Endothelial cell of umbilical vein (primary cell): ENCODE data around the gene JCAD. TPM values are rescaled to one million over a fixed set of nuclear protein-coding genes. Genes with fewer than 3 reads are reported as not detected.

ENCODE experiments used
- BruUV-seq: library from RNA; stranded (reverse); fragments of 400-500 nt; replicated peaks from 2 replicates; lab custom pipeline; 2021; lab: Mats Ljungman, UMichigan
- CTCF ChIA-PET: fragments of 300-600, 350-600 bp; sonication (Branson Sonifier 250); formaldehyde crosslinking; loops from one replicate; lab custom pipeline; 2021; ENCODE audit warnings: antibody characterized with exemption, inconsistent platforms; lab: Charles Lee
- POLR2A ChIA-PET: fragments of 300-600, 350-600 bp; sonication (Branson Sonifier 250); formaldehyde crosslinking; loops from one replicate; lab custom pipeline; 2021; ENCODE audit warnings: antibody characterized with exemption, inconsistent platforms; lab: Charles Lee
- DNase-seq: peaks from one replicate; pipeline ENCODE4 v3.0.0-alpha.2; 2011; ENCODE audit warnings: low read depth, low spot score
- FAIRE-seq: peaks from 2 replicates; lab custom pipeline; 2011; peaks lifted over from hg19 to GRCh38; lab: Jason Lieb, UNC
- H2AFZ ChIP-seq: 2 replicates; pipeline ENCODE4 v1.6.0; 2012; ENCODE audit warnings: low read depth, low read length, control low read depth, inconsistent platforms
- H3K27ac ChIP-seq: 2 replicates; pipeline ENCODE4 v1.5.1; 2011; ENCODE audit warnings: low read depth, mild to moderate bottlenecking, control low read depth, low read length, moderate library complexity; ENCODE audit not compliant: insufficient read depth
- H3K27me3 ChIP-seq, 2 experiments: 2 replicates each; pipeline versions ENCODE4 v1.6.0 to v1.6.1; 2011; ENCODE audit warnings: low read length in 2 of 2, mixed read lengths in 1 of 2; ENCODE audit not compliant: control insufficient read depth in 2 of 2, insufficient read depth in 2 of 2
- H3K36me3 ChIP-seq, 2 experiments: 2 replicates in 1 of 2; 3 replicates in 1 of 2; pipeline ENCODE4 v1.5.1; 2011; ENCODE audit warnings: low read length in 2 of 2, mild to moderate bottlenecking in 1 of 2, moderate library complexity in 1 of 2; ENCODE audit not compliant: control insufficient read depth in 2 of 2, insufficient read depth in 2 of 2; ENCODE audit errors: extremely low read depth in 1 of 2
- H3K4me1 ChIP-seq: 3 replicates; pipeline ENCODE4 v1.5.1; 2011; ENCODE audit warnings: mild to moderate bottlenecking, low read length; ENCODE audit not compliant: control insufficient read depth, insufficient read depth; ENCODE audit errors: extremely low read depth
- H3K4me2 ChIP-seq: 2 replicates; pipeline ENCODE4 v1.6.1; 2011; ENCODE audit warnings: low read length, control low read depth, mixed read lengths; ENCODE audit not compliant: insufficient read depth
- H3K4me3 ChIP-seq, 3 experiments: fragments of 200-600 bp in 1 of 3; sonication (generic), shearing (Covaris generic) in 1 of 3; replicated peaks in 1 of 3; 2 replicates each; pipeline ENCODE4 v1.5.1; 2011 to 2016; ENCODE audit warnings: control low read depth in 3 of 3, low read length in 3 of 3, mild to moderate bottlenecking in 2 of 3, inconsistent platforms in 1 of 3, low read depth in 1 of 3, moderate library complexity in 1 of 3; ENCODE audit not compliant: insufficient read depth in 1 of 3
- H3K79me2 ChIP-seq: 2 replicates; pipeline ENCODE4 v1.6.0; 2012; ENCODE audit warnings: low read length, inconsistent platforms; ENCODE audit not compliant: control insufficient read depth, insufficient read depth
- H3K9ac ChIP-seq: replicated peaks from 2 replicates; pipeline ENCODE3; 2011; ENCODE audit warnings: low read length, control low read depth; ENCODE audit not compliant: insufficient read depth; ENCODE audit errors: extremely low read depth
- H3K9me1 ChIP-seq: replicated peaks from 3 replicates; pipeline ENCODE4 v1.6.0; 2011; ENCODE audit warnings: mild to moderate bottlenecking, low read length; ENCODE audit not compliant: control insufficient read depth, insufficient read depth; ENCODE audit errors: extremely low read depth
- H3K9me3 ChIP-seq: replicated peaks from 2 replicates; pipeline ENCODE4 v1.5.1; 2012; ENCODE audit warnings: low read length, inconsistent platforms; ENCODE audit not compliant: control insufficient read depth, insufficient read depth
- H4K20me1 ChIP-seq: replicated peaks from 2 replicates; pipeline ENCODE3; 2011; ENCODE audit warnings: mild to moderate bottlenecking, low read length; ENCODE audit not compliant: control insufficient read depth, insufficient read depth; ENCODE audit errors: extremely low read depth
- EZH2 ChIP-seq: IDR thresholded peaks from 2 replicates; pipeline ENCODE4 v1.6.1; 2012; ENCODE audit warnings: borderline replicate concordance, low read depth, mild to moderate bottlenecking, moderate library complexity, low read length, inconsistent platforms; ENCODE audit not compliant: severe bottlenecking
- FOS ChIP-seq: IDR thresholded peaks from 2 replicates; pipeline ENCODE4 v1.6.1; 2011; ENCODE audit warnings: mild to moderate bottlenecking, low read length, moderate library complexity, borderline replicate concordance; ENCODE audit not compliant: insufficient read depth
- GATA2 ChIP-seq: IDR thresholded peaks from 2 replicates; pipeline ENCODE4 v1.7.0; 2011; ENCODE audit warnings: low read depth, mild to moderate bottlenecking, moderate library complexity, mixed read lengths, low read length; ENCODE audit not compliant: insufficient read length, insufficient read depth
- JUN ChIP-seq: IDR thresholded peaks from 2 replicates; pipeline ENCODE4 v1.6.1; 2011; ENCODE audit warnings: borderline replicate concordance, low read depth; ENCODE audit not compliant: insufficient read length, insufficient read depth
- MYC ChIP-seq: IDR thresholded peaks from one replicate; pipeline ENCODE4 v1.6.1; 2011; ENCODE audit warnings: mild to moderate bottlenecking, low read depth, low read length
- POLR2A ChIP-seq: IDR thresholded peaks from 2 replicates; pipeline ENCODE4 v1.6.1; 2012; ENCODE audit warnings: low read depth, mild to moderate bottlenecking, control low read depth, low read length
- POLR2AphosphoS5 ChIP-seq: IDR thresholded peaks from 2 replicates; pipeline ENCODE4 v1.6.1; 2012; ENCODE audit warnings: low read depth, mild to moderate bottlenecking, control low read depth, low read length, moderate library complexity; ENCODE audit not compliant: insufficient read depth
- dilution Hi-C: fragments of 300-500 bp; cut with MboI; formaldehyde crosslinking; loops from one replicate; pipeline ENCODE4 v1.15.0; 2019; ENCODE audit warnings: low sequenced_read_pairs; ENCODE audit not compliant: extremely low pct_ligation_motif_present
- intact Hi-C: fragments of 100-400 bp; cut with micrococcal nuclease; formaldehyde crosslinking; loops from one replicate; pipeline ENCODE4 v1.10.0; 2022
- polyA plus RNA-seq, 4 experiments: library from polyadenylated mRNA; depleted of rRNA in 3 of 4; stranded (reverse) in 3 of 4; unstranded in 1 of 4; fragments of >200 nt; gene quantifications; 2 replicates each; pipeline versions ENCODE4 v1.2.1 to v1.2.3, GENCODE V29; 2011 to 2012; ENCODE audit warnings: missing spikeins in 1 of 4
- total RNA-seq: library from RNA; stranded (reverse); gene quantifications from 2 replicates; pipeline ENCODE4 v1.2.3, GENCODE V29; 2021
- TF ChIP-seq, protein P1 (sequence below): IDR thresholded peaks from 2 replicates; pipeline ENCODE4 v1.6.1; 2011; ENCODE audit not compliant: insufficient read depth, insufficient read length
- TF ChIP-seq, protein P2 (sequence below), 2 donors: IDR thresholded peaks; 1 replicate in 1 of 2; 2 replicates in 1 of 2; pipeline ENCODE4 v1.5.1; 2011; ENCODE audit warnings: low read length in 2 of 2, mild to moderate bottlenecking in 2 of 2, moderate library complexity in 2 of 2, control low read depth in 1 of 2, inconsistent platforms in 1 of 2, low read depth in 1 of 2; ENCODE audit not compliant: insufficient read depth in 1 of 2; ENCODE audit errors: extremely low read depth in 1 of 2

Gene JCAD
- total and polyA plus RNA-seq, 2 donors (not counting 3 experiments of a cell fraction or from before 2014, with no cell fraction given): 17.5 to 76.3 TPM

DNA sequence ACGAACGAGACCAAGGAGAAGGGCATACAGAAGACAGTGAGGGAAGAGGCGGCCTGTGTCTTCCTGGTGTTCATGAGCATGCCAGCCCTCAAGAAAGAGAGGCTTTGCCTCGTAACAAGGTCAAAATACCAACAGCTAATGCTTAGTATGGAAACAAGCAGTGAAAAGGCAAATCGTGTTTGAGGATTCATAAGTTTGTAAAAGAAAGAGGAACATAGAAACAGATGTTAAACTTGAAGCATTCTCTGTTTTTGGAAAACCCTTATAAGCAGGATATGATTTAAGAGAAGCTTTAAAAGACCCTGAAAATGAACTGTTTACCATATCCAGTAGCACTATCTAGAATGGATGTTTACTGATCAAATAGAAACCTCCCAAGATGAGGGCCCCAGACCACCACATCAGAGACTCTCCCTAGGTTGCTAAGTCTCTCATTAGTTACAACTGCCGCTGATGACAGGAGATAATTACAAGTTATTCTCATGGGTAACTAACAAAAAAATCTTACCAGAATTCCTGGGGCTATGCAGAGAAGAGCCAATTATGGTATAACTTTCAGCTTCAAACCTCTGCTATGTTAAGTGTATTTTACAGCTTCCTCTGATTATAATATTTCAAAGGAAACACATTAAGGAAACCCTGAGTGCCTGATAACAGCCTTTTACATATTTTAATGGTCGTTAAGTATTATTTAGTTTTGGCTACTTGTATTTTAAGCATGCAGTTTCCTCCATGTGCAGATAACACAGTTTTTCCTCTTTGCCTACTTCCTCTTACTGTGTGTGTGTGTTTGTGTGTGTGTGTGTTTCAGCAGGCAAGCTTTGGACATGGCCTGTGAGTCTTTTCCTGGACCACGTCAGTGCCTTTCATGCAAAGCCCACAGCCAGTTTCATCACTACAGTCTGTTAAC is 17.9 kb downstream of the JCAD start:
- FAIRE-seq (peak; percentile 98), DNase-seq (peak; percentile 96)
- peaks cover 23 to 38% of the 10 kb centered on the region in 2 experiments for H3K36me3 ChIP-seq
- H3K4me2 ChIP-seq: peak overlapping the region; percentile 44
- dilution Hi-C loops: no loop called here
- no peaks in the 10 kb centered on the region for H3K9me1 ChIP-seq
- H4K20me1 ChIP-seq: no peaks in the 10 kb centered on the region
- CTCF ChIA-PET: interaction anchor here (1.1 to 4.0 kb wide), 13 partner anchors 14 to 244 kb away, joined by 3 to 36 read pairs (median 4); partner anchors contain the start of gene JCAD
- no peaks in the 10 kb centered on the region for H3K79me2 ChIP-seq
- H2AFZ ChIP-seq: no peak overlapping the region
- BruUV-seq: no TSS peak
- peak overlapping the region; percentile 53 for H3K9ac ChIP-seq
- no peak overlapping the region for H3K4me3 ChIP-seq
- TF ChIP-seq POLR2AphosphoS5: peak; percentile 28
- peak; percentile 22 for TF ChIP-seq MYC
- TF ChIP-seq POLR2A: peak; percentile 52
- TF ChIP-seq JUN: peak; percentile 62
- TF ChIP-seq FOS: peak; percentile 51
- TF ChIP-seq, protein P1, sequence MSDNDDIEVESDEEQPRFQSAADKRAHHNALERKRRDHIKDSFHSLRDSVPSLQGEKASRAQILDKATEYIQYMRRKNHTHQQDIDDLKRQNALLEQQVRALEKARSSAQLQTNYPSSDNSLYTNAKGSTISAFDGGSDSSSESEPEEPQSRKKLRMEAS: no peak
- peak; percentile 71 for TF ChIP-seq GATA2
- no peak for TF ChIP-seq EZH2
- TF ChIP-seq, protein P2, sequence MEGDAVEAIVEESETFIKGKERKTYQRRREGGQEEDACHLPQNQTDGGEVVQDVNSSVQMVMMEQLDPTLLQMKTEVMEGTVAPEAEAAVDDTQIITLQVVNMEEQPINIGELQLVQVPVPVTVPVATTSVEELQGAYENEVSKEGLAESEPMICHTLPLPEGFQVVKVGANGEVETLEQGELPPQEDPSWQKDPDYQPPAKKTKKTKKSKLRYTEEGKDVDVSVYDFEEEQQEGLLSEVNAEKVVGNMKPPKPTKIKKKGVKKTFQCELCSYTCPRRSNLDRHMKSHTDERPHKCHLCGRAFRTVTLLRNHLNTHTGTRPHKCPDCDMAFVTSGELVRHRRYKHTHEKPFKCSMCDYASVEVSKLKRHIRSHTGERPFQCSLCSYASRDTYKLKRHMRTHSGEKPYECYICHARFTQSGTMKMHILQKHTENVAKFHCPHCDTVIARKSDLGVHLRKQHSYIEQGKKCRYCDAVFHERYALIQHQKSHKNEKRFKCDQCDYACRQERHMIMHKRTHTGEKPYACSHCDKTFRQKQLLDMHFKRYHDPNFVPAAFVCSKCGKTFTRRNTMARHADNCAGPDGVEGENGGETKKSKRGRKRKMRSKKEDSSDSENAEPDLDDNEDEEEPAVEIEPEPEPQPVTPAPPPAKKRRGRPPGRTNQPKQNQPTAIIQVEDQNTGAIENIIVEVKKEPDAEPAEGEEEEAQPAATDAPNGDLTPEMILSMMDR (IDR thresholded peaks at IDR 0.05; ENCODE audit: extremely low read depth in 1 of 2, insufficient read depth in 1 of 2, low read depth in 1 of 2, low read length in 2 of 2): no peak
- H3K4me1 ChIP-seq: peaks cover 50% of the 10 kb centered on the region
- intact Hi-C loops: loop anchor here (1.0 to 5.0 kb wide), 5 partner anchors 8 to 196 kb away; partner anchors contain the start of gene JCAD
- no peaks in the 10 kb centered on the region for H3K9me3 ChIP-seq
- POLR2A ChIA-PET: interaction anchor here (0.7 to 2.2 kb wide), 6 partner anchors 11 to 145 kb away, joined by 3 to 18 read pairs (median 4); partner anchors contain the start of gene JCAD
- H3K27ac ChIP-seq: peak overlapping the region; percentile 81
- H3K27me3 ChIP-seq: no peaks in the 10 kb centered on the region
